Measurements from ENCODE around the gene TRAP1. TPM values are rescaled to one million over a fixed set of nuclear protein-coding genes. Genes with fewer than 3 reads are reported as not detected.

The TRAP1 gene
- total RNA-seq, 3 donors from 2014 or later, result 44.8 to 69.5 (median 51.4) TPM

GRCh38 chr16:3681206-3681605 is 36.1 kb downstream of the TRAP1 start:
- intact Hi-C loops (cut with DNase I; ENCODE audit: low total_unique reads), result no loop called here
- Histone ChIP-seq H3K27me3 (no peaks in the 10 kb centered on the region), H3K4me3 (no peak overlapping the region), H3K36me3 (no peaks in the 10 kb centered on the region), H3K4me1 (no peaks in the 10 kb centered on the region), H3K27ac (no peak overlapping the region), H3K9me3 (no peaks in the 10 kb centered on the region)
- DNase-seq (ENCODE audit: low spot score in 2 of 2), result no peak
- no peak for TF ChIP-seq CTCF (IDR thresholded peaks at IDR 0.05)
- no peak for TF ChIP-seq POLR2AphosphoS5 (IDR thresholded peaks at IDR 0.05)
- no peak for TF ChIP-seq POLR2A (IDR thresholded peaks at IDR 0.05)

GRCh38 chr16:3677994-3678393 is 39.3 kb downstream of the TRAP1 start:
- no peak for DNase-seq (ENCODE audit: low spot score in 2 of 2)
- Histone ChIP-seq H3K27me3 (no peaks in the 10 kb centered on the region), H3K27ac (no peak overlapping the region), H3K4me1 (no peaks in the 10 kb centered on the region), H3K9me3 (no peaks in the 10 kb centered on the region), H3K36me3 (no peaks in the 10 kb centered on the region), H3K4me3 (no peak overlapping the region)
- TF ChIP-seq POLR2AphosphoS5 (IDR thresholded peaks at IDR 0.05) (no peak), CTCF (IDR thresholded peaks at IDR 0.05) (no peak), POLR2A (IDR thresholded peaks at IDR 0.05) (no peak)
- intact Hi-C loops (cut with DNase I; ENCODE audit: low total_unique reads), result no loop called here

- Histone ChIP-seq H3K4me3 (no peak overlapping the region), H3K36me3 (no peaks in the 10 kb centered on the region), H3K4me1 (no peaks in the 10 kb centered on the region), H3K27ac (no peak overlapping the region), H3K9me3 (no peaks in the 10 kb centered on the region), H3K27me3 (no peaks in the 10 kb centered on the region)
- no peak for DNase-seq (ENCODE audit: low spot score in 2 of 2)
- intact Hi-C loops (cut with DNase I; ENCODE audit: low total_unique reads), result no loop called here
- TF ChIP-seq POLR2AphosphoS5 (IDR thresholded peaks at IDR 0.05) (no peak), POLR2A (IDR thresholded peaks at IDR 0.05) (no peak), CTCF (IDR thresholded peaks at IDR 0.05) (no peak)
Observed at GRCh38 chr16:3675601-3676130, 41.7 kb downstream of the TRAP1 start.

GRCh38 chr16:3674513-3675295 is 42.6 kb downstream of the TRAP1 start:
- no peaks in the 10 kb centered on the region for H3K9me3 ChIP-seq
- DNase-seq (ENCODE audit: low spot score in 2 of 2), result no peak
- H3K4me3 ChIP-seq, result no peak overlapping the region
- no peaks in the 10 kb centered on the region for H3K4me1 ChIP-seq
- no peaks in the 10 kb centered on the region for H3K36me3 ChIP-seq
- no peaks in the 10 kb centered on the region for H3K27me3 ChIP-seq
- no peak for TF ChIP-seq POLR2AphosphoS5 (IDR thresholded peaks at IDR 0.05)
- no peak for TF ChIP-seq CTCF (IDR thresholded peaks at IDR 0.05)
- no peak for TF ChIP-seq POLR2A (IDR thresholded peaks at IDR 0.05)
- intact Hi-C loops (cut with DNase I; ENCODE audit: low total_unique reads), result loop anchor here (5.0 kb wide), 1 partner anchor 1417 kb away; no protein-coding TSS in a partner anchor
- H3K27ac ChIP-seq, result no peak overlapping the region

GRCh38 chr16:3673676-3674377 is 43.5 kb downstream of the TRAP1 start:
- Histone ChIP-seq H3K4me1 (no peaks in the 10 kb centered on the region), H3K36me3 (no peaks in the 10 kb centered on the region), H3K27me3 (no peaks in the 10 kb centered on the region), H3K9me3 (no peaks in the 10 kb centered on the region), H3K4me3 (no peak overlapping the region), H3K27ac (no peak overlapping the region)
- no peak for DNase-seq (ENCODE audit: low spot score in 2 of 2)
- intact Hi-C loops (cut with DNase I; ENCODE audit: low total_unique reads), result loop anchor here (5.0 kb wide), 1 partner anchor 1417 kb away; no protein-coding TSS in a partner anchor
- no peak for TF ChIP-seq POLR2A (IDR thresholded peaks at IDR 0.05)
- no peak for TF ChIP-seq CTCF (IDR thresholded peaks at IDR 0.05)
- TF ChIP-seq POLR2AphosphoS5 (IDR thresholded peaks at IDR 0.05), result no peak
